ENCODE measurements around the gene SLC45A1.

GRCh38 chr1:8347635-8348034 lies 29.7 kb downstream of the SLC45A1 start:
- TF ChIP-seq CTCF (IDR thresholded peaks at IDR 0.05) (no peak), POLR2A (IDR thresholded peaks at IDR 0.05) (no peak)

All from upper lobe of left lung (tissue), 4 donors.